ENCODE results near the gene RILPL1. TPM values are rescaled to one million over a fixed set of nuclear protein-coding genes. Genes with fewer than 3 reads are reported as not detected.

The RILPL1 gene
- total and polyA plus RNA-seq, 9 of the 15 experiments (the other 6 are each of a cell fraction or from before 2014, with no cell fraction given), result 0.25 to 10.6 (median 8.6) TPM

GRCh38 chr12:123445388-123446332 is 87.9 kb downstream of the RILPL1 start:
- intact Hi-C loops (cut with micrococcal nuclease) (no loop called here), in situ Hi-C loops (cut with MboI) (no loop called here)
- H4K20me1 ChIP-seq (replicated peaks; ENCODE audit: control insufficient read depth, insufficient read depth, low read length), result no peaks in the 10 kb centered on the region
- no peaks in the 10 kb centered on the region for H3K9me1 ChIP-seq (ENCODE audit: control insufficient read depth, insufficient read depth, low read length)
- 0 out of 2 replicates have a peak, but pooled peaks have one; percentile 2 for TF ChIP-seq ZFX (CRISPR knock-in tag; IDR thresholded peaks at IDR 0.05)
- TF ChIP-seq ZNF668 (CRISPR knock-in tag; IDR thresholded peaks at IDR 0.05), result no peak
- no peak overlapping the region for H2AFZ ChIP-seq (ENCODE audit: low read depth, low read length)
- 48% methylated on average over 18 of the region's 18 CpGs for WGBS (ENCODE audit: insufficient coverage, low coverage, missing lambda C conversion rate)
- no peak for ATAC-seq
- no peak overlapping the region for H3K9ac ChIP-seq (ENCODE audit: insufficient read depth in 1 of 2, low read depth in 2 of 2, low read length in 2 of 2)
- H3K27me3 ChIP-seq (ENCODE audit: control insufficient read depth in 2 of 2, insufficient read depth in 2 of 2, low read length in 2 of 2), result no peaks in the 10 kb centered on the region
- peaks cover 3 to 9% of the 10 kb centered on the region in 2 experiments; a peak in 3 of 5 replicates for H3K4me1 ChIP-seq (replicated peaks in 1 of 2; ENCODE audit: control insufficient read depth in 2 of 2, insufficient read depth in 2 of 2, low read length in 2 of 2)
- no peak overlapping the region for H3K4me2 ChIP-seq (ENCODE audit: insufficient read depth, low read length)
- no peak for DNase-seq (ENCODE audit: extremely low read depth in 1 of 4, low spot score in 3 of 4)
- FAIRE-seq, result no peak
- ChIA-PET CTCF (ENCODE audit: low intra/inter-chr PET ratio) (interaction anchor here (0.6 to 1.1 kb wide), 2 partner anchors 9 to 59 kb away, joined by 3 read pairs; partner anchors contain the start of gene RILPL2), POLR2A (interaction anchor here (0.9 to 2.0 kb wide), 2 partner anchors 9 to 12 kb away, joined by 4 to 8 read pairs; partner anchors contain the start of genes RILPL2 and SNRNP35)
- no peaks in the 10 kb centered on the region for H3K9me3 ChIP-seq (replicated peaks; ENCODE audit: control insufficient read depth, insufficient read depth, low read depth, low read length)
- no peaks in the 10 kb centered on the region for H3K36me3 ChIP-seq (ENCODE audit: control insufficient read depth, insufficient read depth, low read length)
- BruUV-seq (replicated peaks), result no TSS peak
- H3K27ac ChIP-seq (ENCODE audit: extremely low read depth, low read depth, low read length), result no peak overlapping the region
- no peak overlapping the region for H3K4me3 ChIP-seq
- no peaks in the 10 kb centered on the region for H3K79me2 ChIP-seq (ENCODE audit: control insufficient read depth, insufficient read depth, low read length)

Data from K562 (cell line).